ENCODE results near the gene B3GAT1.

Gene B3GAT1

DNA sequence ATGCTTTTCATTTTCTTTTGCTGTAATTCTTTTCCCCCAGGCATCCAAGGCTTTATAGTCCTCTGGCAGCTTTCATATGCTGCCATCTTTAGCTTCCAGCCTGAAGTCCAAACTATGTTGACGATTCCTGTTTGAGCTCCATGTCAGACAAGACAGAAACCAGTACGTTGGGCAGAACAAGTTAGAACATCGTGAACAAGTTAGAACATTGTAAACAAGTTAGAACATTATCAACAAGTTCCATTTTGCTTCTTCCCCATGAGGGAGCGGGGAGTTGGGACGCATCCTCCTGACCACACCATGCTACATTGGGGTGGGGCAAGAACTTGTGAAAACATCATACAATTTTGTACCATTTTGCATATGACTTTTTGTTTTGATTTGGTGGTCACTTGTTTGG lies 56.4 kb downstream of the B3GAT1 start:
- H3K4me1 ChIP-seq: peaks cover 3% of the 10 kb centered on the region; the same call in 1 of the 2 replicates
- no peaks in the 10 kb centered on the region for H3K9me3 ChIP-seq
- H3K4me3 ChIP-seq (ENCODE audit: low read depth, low read length): no peak overlapping the region
- DNase-seq: no peak
- TF ChIP-seq, protein P1, sequence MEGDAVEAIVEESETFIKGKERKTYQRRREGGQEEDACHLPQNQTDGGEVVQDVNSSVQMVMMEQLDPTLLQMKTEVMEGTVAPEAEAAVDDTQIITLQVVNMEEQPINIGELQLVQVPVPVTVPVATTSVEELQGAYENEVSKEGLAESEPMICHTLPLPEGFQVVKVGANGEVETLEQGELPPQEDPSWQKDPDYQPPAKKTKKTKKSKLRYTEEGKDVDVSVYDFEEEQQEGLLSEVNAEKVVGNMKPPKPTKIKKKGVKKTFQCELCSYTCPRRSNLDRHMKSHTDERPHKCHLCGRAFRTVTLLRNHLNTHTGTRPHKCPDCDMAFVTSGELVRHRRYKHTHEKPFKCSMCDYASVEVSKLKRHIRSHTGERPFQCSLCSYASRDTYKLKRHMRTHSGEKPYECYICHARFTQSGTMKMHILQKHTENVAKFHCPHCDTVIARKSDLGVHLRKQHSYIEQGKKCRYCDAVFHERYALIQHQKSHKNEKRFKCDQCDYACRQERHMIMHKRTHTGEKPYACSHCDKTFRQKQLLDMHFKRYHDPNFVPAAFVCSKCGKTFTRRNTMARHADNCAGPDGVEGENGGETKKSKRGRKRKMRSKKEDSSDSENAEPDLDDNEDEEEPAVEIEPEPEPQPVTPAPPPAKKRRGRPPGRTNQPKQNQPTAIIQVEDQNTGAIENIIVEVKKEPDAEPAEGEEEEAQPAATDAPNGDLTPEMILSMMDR (IDR thresholded peaks at IDR 0.05; ENCODE audit: low read depth, low read length): no peak
- no peaks in the 10 kb centered on the region for H3K36me3 ChIP-seq
- no peaks in the 10 kb centered on the region for H3K27me3 ChIP-seq

DNA sequence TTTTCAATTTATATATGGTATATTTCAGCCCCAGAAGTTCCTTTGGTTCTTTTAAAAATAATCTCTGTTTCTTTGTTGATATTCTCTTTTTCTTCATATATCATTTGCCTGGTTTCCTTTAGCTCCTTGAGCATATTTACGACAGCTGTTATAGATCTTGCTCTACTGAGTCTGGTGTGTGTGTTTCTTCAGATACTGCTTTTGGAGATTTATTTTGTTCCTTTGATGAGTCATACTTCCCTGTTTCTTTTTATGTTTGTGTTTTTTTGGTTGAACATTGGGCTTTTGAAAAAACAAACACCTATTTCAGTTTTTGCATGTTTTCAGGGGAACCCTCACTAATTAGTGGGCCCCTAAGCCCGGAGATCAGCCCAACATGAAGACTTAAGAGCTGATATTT lies 56.9 kb downstream of the B3GAT1 start:
- Histone ChIP-seq H3K27me3 (no peaks in the 10 kb centered on the region), H3K9me3 (no peaks in the 10 kb centered on the region), H3K36me3 (no peaks in the 10 kb centered on the region), H3K4me3 (ENCODE audit: low read depth, low read length) (no peak overlapping the region), H3K4me1 (peaks cover 3% of the 10 kb centered on the region; the same call in 1 of the 2 replicates)
- TF ChIP-seq, protein P1 (IDR thresholded peaks at IDR 0.05; ENCODE audit: low read depth, low read length): no peak
- DNase-seq: no peak

DNA sequence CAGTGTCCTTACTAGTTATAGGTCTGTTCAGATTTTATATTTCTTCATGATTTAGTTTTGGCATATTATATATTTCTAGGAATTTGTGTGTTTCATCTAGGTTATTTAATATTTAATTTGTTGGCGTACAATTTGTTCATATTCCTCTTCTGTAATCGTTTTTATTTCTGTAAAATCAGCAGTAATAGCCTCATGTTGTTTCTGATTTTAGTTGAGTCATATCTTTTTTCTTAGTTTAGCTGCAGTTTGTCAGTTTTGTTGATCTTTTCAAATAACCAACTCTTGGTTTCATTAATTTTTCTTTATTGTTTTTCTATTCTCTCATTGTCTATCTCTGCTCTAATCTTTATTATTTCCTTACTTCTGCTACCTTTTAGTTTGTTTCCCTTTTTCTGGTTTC lies 59.9 kb downstream of the B3GAT1 start:
- DNase-seq: no peak
- H3K9me3 ChIP-seq: no peaks in the 10 kb centered on the region
- TF ChIP-seq, protein P1 (IDR thresholded peaks at IDR 0.05; ENCODE audit: low read depth, low read length): no peak
- H3K27me3 ChIP-seq: no peaks in the 10 kb centered on the region
- H3K36me3 ChIP-seq: no peaks in the 10 kb centered on the region
- H3K4me1 ChIP-seq: no peaks in the 10 kb centered on the region
- no peak overlapping the region for H3K4me3 ChIP-seq (ENCODE audit: low read depth, low read length)

DNA sequence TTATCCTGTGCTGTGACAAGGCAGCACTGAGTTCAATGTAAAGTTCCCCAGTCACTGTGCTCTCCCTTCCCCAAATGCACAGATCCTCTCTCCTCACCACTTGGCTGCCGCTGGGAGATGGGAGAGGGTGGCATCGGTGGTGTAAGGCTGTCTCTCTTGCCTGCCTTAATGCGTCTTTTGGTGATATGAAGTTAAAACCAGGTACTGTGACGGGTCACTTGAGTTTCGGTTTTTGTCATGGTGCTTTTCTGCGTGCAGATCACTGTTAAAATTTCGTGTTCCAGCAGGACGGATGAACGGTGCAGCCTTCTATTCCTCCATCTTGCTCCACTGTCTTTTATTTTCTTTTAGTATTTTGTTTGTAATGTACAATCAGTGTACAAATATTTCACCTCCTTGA lies 61.7 kb downstream of the B3GAT1 start:
- no peak overlapping the region for H3K4me3 ChIP-seq (ENCODE audit: low read depth, low read length)
- H3K27me3 ChIP-seq: no peaks in the 10 kb centered on the region
- no peaks in the 10 kb centered on the region for H3K36me3 ChIP-seq
- H3K4me1 ChIP-seq: no peaks in the 10 kb centered on the region
- TF ChIP-seq, protein P1 (IDR thresholded peaks at IDR 0.05; ENCODE audit: low read depth, low read length): no peak
- no peaks in the 10 kb centered on the region for H3K9me3 ChIP-seq
- DNase-seq: no peak

DNA sequence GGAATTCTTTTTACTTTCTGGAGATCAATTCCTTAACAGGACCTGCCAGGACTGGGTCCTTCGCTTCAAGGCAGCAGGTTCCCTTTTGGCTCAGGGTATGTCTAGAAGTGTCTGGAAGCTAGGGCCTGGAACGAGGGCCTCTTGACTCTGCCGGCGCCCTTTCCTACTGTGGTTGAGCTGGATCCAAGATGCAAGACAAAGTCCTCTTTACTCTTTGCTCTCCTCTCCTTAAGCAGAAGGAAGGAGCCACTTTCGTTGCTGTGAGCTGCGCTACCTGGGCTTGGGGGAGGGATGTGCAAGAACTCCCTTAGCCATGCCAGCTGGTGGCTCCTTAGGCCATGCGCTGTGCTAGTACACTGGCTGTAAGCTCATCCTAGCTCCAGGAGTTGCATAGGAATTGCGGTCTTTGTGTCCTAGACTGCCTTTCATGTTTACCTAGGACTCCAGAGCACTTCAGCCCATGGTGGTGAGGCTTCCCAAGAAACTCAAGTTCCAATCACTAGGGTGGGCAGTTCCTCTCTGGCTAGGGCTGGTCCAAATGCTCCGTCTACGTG lies 62.2 kb downstream of the B3GAT1 start:
- Histone ChIP-seq H3K36me3 (no peaks in the 10 kb centered on the region), H3K4me1 (no peaks in the 10 kb centered on the region), H3K27me3 (no peaks in the 10 kb centered on the region), H3K9me3 (no peaks in the 10 kb centered on the region), H3K4me3 (ENCODE audit: low read depth, low read length) (no peak overlapping the region)
- DNase-seq: no peak
- TF ChIP-seq, protein P1 (IDR thresholded peaks at IDR 0.05; ENCODE audit: low read depth, low read length): no peak

DNA sequence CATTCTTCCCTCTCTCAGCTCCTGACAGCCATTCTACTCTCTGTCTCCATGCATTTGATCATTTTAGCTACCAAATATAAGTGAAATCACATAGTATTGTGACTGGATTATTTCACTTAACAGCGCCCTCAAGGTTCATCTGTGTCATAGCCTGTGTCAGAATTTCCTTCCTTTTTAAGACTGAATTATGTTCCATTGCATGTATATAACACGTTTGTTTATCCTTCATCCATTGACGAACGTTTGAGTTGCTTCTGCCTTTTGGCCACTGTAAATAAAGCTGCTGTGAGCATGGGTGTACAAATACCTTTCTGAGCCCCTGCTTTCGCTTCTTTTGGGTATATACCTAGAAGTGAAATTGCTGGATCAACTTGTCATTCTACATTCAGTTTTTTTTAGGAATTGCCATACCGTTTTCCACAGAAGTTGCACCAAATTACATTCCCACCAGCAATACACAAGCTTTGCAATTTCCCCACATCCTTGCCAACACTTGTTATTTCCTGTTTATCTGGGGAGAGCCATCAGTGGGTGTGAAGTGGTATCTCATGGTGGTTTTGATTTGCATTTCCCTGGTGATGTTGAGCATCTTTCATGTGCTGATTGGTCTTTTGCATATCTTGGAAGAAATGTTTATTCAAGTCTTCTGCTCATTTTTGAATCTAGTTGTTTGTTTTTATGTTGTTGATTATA lies 62.8 kb downstream of the B3GAT1 start:
- Histone ChIP-seq H3K4me1 (no peaks in the 10 kb centered on the region), H3K27me3 (no peaks in the 10 kb centered on the region), H3K9me3 (no peaks in the 10 kb centered on the region), H3K36me3 (no peaks in the 10 kb centered on the region), H3K4me3 (ENCODE audit: low read depth, low read length) (no peak overlapping the region)
- DNase-seq: no peak
- TF ChIP-seq, protein P1 (IDR thresholded peaks at IDR 0.05; ENCODE audit: low read depth, low read length): no peak
